ENCODE data around the gene NR3C2. TPM values are rescaled to one million over a fixed set of nuclear protein-coding genes. Genes with fewer than 3 reads are reported as not detected.

NR3C2 gene
- total and polyA plus RNA-seq, 12 donors, result 1.1 to 19.8 (median 11.7) TPM

GRCh38 chr4:148118633-148119032 lies 323.6 kb downstream of the NR3C2 start:
- Histone ChIP-seq H3K36me3 (replicated peaks in 1 of 2) (no peaks in the 10 kb centered on the region), H3K4me3 (no peak overlapping the region), H3K27ac (no peak overlapping the region), H3K4me1 (replicated peaks in 1 of 2) (peaks cover 7% of the 10 kb centered on the region in 2 donors), H3K27me3 (no peaks in the 10 kb centered on the region), H3K9me3 (replicated peaks in 1 of 3) (no peaks in the 10 kb centered on the region)
- intact Hi-C loops (cut with DNase I), result no loop called here
- TF ChIP-seq POLR2A (IDR thresholded peaks at IDR 0.05) (no peak), CTCF (IDR thresholded peaks at IDR 0.05) (no peak)
- WGBS, 4 donors, result 89 to 94% (median 91%) methylated on average over 3 of the region's 3 CpGs
- no peak for DNase-seq

GRCh38 chr4:148118179-148118578 lies 324.0 kb downstream of the NR3C2 start:
- Histone ChIP-seq H3K36me3 (replicated peaks in 1 of 2) (no peaks in the 10 kb centered on the region), H3K4me3 (no peak overlapping the region), H3K27ac (no peak overlapping the region), H3K4me1 (replicated peaks in 1 of 2) (peaks cover 7% of the 10 kb centered on the region in 2 donors), H3K9me3 (replicated peaks in 1 of 3) (no peaks in the 10 kb centered on the region), H3K27me3 (no peaks in the 10 kb centered on the region)
- no peak for DNase-seq
- 77 to 93% (median 85%) methylated on average over 4 of the region's 4 CpGs for WGBS, 4 donors
- no peak for TF ChIP-seq CTCF (IDR thresholded peaks at IDR 0.05)
- TF ChIP-seq POLR2A (IDR thresholded peaks at IDR 0.05), result no peak
- intact Hi-C loops (cut with DNase I), result no loop called here

GRCh38 chr4:148116969-148117368 lies 325.2 kb downstream of the NR3C2 start:
- WGBS, 4 donors, result 85 to 93% (median 90%) methylated on average over 4 of the region's 4 CpGs
- TF ChIP-seq CTCF (IDR thresholded peaks at IDR 0.05) (no peak), POLR2A (IDR thresholded peaks at IDR 0.05) (no peak)
- Histone ChIP-seq H3K27me3 (no peaks in the 10 kb centered on the region), H3K4me3 (no peak overlapping the region), H3K9me3 (replicated peaks in 1 of 3) (no peaks in the 10 kb centered on the region), H3K4me1 (replicated peaks in 1 of 2) (peaks cover 7% of the 10 kb centered on the region in 2 donors), H3K36me3 (replicated peaks in 1 of 2) (no peaks in the 10 kb centered on the region), H3K27ac (no peak overlapping the region)
- DNase-seq, result no peak
- intact Hi-C loops (cut with DNase I), result no loop called here

DNA sequence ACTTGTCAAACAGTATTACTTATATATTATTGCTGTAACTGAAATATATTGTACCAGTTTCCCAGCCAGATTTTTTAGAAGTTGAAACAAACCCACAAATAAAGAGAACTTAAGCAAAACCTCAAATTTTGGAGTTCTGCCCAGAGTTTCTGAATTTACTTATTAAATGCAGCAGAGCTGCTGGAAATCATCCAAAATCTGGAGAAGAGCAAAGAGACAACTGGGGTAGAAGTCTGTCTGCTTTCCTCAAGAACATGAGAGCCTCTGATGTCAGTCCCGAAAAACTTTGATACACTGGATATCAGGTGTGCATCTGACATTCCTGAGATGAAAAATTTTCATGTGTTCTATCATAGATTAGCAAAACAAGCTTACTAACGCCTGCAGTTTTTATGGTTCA lies 325.9 kb downstream of the NR3C2 start:
- intact Hi-C loops (cut with DNase I), result no loop called here
- DNase-seq, result peak in 1 of 7 donors; percentile 30
- no peaks in the 10 kb centered on the region for H3K36me3 ChIP-seq (replicated peaks in 1 of 2)

More for the DNA sequence above, 325.9 kb downstream of the NR3C2 start:
- Histone ChIP-seq H3K4me1 (replicated peaks in 1 of 2) (peaks cover 7% of the 10 kb centered on the region in 2 donors), H3K27me3 (no peaks in the 10 kb centered on the region), H3K27ac (no peak overlapping the region), H3K9me3 (replicated peaks in 1 of 3) (no peaks in the 10 kb centered on the region), H3K4me3 (no peak overlapping the region)
- TF ChIP-seq POLR2A (IDR thresholded peaks at IDR 0.05) (no peak), CTCF (IDR thresholded peaks at IDR 0.05) (no peak)
- 46 to 65% (median 51%) methylated on average over 2 of the region's 2 CpGs for WGBS, 4 donors

Measured in adrenal gland (tissue), 12 donors.